Measurements from ENCODE around the gene DNAH7. TPM values are rescaled to one million over a fixed set of nuclear protein-coding genes. Genes with fewer than 3 reads are reported as not detected.
"Not testable (repeated sequence)": the region's sequence is repeated elsewhere in the genome, so short reads cannot be mapped to it uniquely, and the experiment has no call there.

DNAH7 gene
- total RNA-seq, 1 donor from 2014 or later, result 9.2 TPM

GRCh38 chr2:195700480-195700879, 368.2 kb downstream of the DNAH7 start:
- H3K27me3 ChIP-seq (ENCODE audit: low read depth), result no peaks in the 10 kb centered on the region
- H3K4me1 ChIP-seq, result no peaks in the 10 kb centered on the region
- TF ChIP-seq CTCF (IDR thresholded peaks at IDR 0.05), result no peak
- H3K4me3 ChIP-seq, result no peak overlapping the region
- DNase-seq (no peak), ATAC-seq (no peak)
- peaks cover 15% of the 10 kb centered on the region for H3K9me3 ChIP-seq
- no peak overlapping the region for H3K27ac ChIP-seq
- intact Hi-C loops (cut with DNase I), result no loop called here
- H3K36me3 ChIP-seq, result no peaks in the 10 kb centered on the region

GRCh38 chr2:195697681-195698220, 370.9 kb downstream of the DNAH7 start:
- ATAC-seq (no peak), DNase-seq (no peak)
- no peak overlapping the region for H3K27ac ChIP-seq
- intact Hi-C loops (cut with DNase I), result no loop called here
- H3K4me3 ChIP-seq, result no peak overlapping the region
- H3K36me3 ChIP-seq, result no peaks in the 10 kb centered on the region
- peaks cover 15% of the 10 kb centered on the region for H3K9me3 ChIP-seq
- TF ChIP-seq CTCF (IDR thresholded peaks at IDR 0.05), result no peak
- no peaks in the 10 kb centered on the region for H3K27me3 ChIP-seq (ENCODE audit: low read depth)
- H3K4me1 ChIP-seq, result no peaks in the 10 kb centered on the region

GRCh38 chr2:195696012-195696411, 372.6 kb downstream of the DNAH7 start:
- Histone ChIP-seq H3K27ac (no peak overlapping the region), H3K27me3 (ENCODE audit: low read depth) (no peaks in the 10 kb centered on the region), H3K9me3 (peaks cover 18% of the 10 kb centered on the region), H3K4me3 (no peak overlapping the region), H3K36me3 (no peaks in the 10 kb centered on the region), H3K4me1 (no peaks in the 10 kb centered on the region)
- no peak for DNase-seq
- no peak for TF ChIP-seq CTCF (IDR thresholded peaks at IDR 0.05)
- no peak for ATAC-seq
- intact Hi-C loops (cut with DNase I), result no loop called here

GRCh38 chr2:195695002-195695631, 373.5 kb downstream of the DNAH7 start:
- Histone ChIP-seq H3K27ac (no peak overlapping the region), H3K4me1 (no peaks in the 10 kb centered on the region), H3K9me3 (peaks cover 9% of the 10 kb centered on the region), H3K27me3 (ENCODE audit: low read depth) (no peaks in the 10 kb centered on the region), H3K36me3 (no peaks in the 10 kb centered on the region), H3K4me3 (no peak overlapping the region)
- intact Hi-C loops (cut with DNase I), result no loop called here
- DNase-seq (no peak), ATAC-seq (no peak)
- no peak for TF ChIP-seq CTCF (IDR thresholded peaks at IDR 0.05)

- intact Hi-C loops (cut with DNase I), result no loop called here
- Histone ChIP-seq H3K27ac (no peak overlapping the region), H3K36me3 (no peaks in the 10 kb centered on the region), H3K27me3 (ENCODE audit: low read depth) (no peaks in the 10 kb centered on the region), H3K9me3 (peaks cover 6% of the 10 kb centered on the region), H3K4me1 (no peaks in the 10 kb centered on the region), H3K4me3 (no peak overlapping the region)
- no peak for DNase-seq
- ATAC-seq, result no peak
- TF ChIP-seq CTCF (IDR thresholded peaks at IDR 0.05), result no peak
Observed at GRCh38 chr2:195694553-195694952, 374.1 kb downstream of the DNAH7 start.

- not testable (repeated sequence) for H3K36me3 ChIP-seq, DNase-seq, H3K4me1 ChIP-seq
Observed at GRCh38 chr2:195692531-195692930, 376.1 kb downstream of the DNAH7 start.

More at GRCh38 chr2:195692531-195692930, 376.1 kb downstream of the DNAH7 start:
- intact Hi-C loops (cut with DNase I); H3K27me3 ChIP-seq (ENCODE audit: low read depth); ATAC-seq; H3K9me3 ChIP-seq; H3K4me3 ChIP-seq; H3K27ac ChIP-seq: not testable (repeated sequence)
